Bronchial epithelial cell (primary cell): Measurements from ENCODE around the gene MOSPD3. TPM values are rescaled to one million over a fixed set of nuclear protein-coding genes. Genes with fewer than 3 reads are reported as not detected.
A peak's percentile ranks its signal among the peaks of the same experiment; 100 is the strongest.

Source experiments
- DNase-seq: peaks from one replicate; pipeline ENCODE4 v3.0.0-alpha.2; 2010; ENCODE audit warnings: low read depth
- FAIRE-seq: peaks from 2 replicates; lab custom pipeline; 2011; peaks lifted over from hg19 to GRCh38; lab: Jason Lieb, UNC
- H3K27me3 ChIP-seq: 2 replicates; pipeline ENCODE4 v1.5.1; 2011; ENCODE audit warnings: low read length; ENCODE audit not compliant: control insufficient read depth, insufficient read depth
- H3K36me3 ChIP-seq: 2 replicates; pipeline ENCODE4 v1.5.1; 2011; ENCODE audit warnings: low read length; ENCODE audit not compliant: control insufficient read depth, insufficient read depth
- H3K4me3 ChIP-seq: 2 replicates; pipeline ENCODE4 v1.5.1; 2011; ENCODE audit warnings: mild to moderate bottlenecking, low read depth, low read length, control low read depth
- CTCF ChIP-seq: IDR thresholded peaks from 2 replicates; pipeline ENCODE4 v1.5.1; 2011; ENCODE audit warnings: mild to moderate bottlenecking, moderate library complexity, low read length, control low read depth, inconsistent platforms; ENCODE audit not compliant: insufficient read depth, severe bottlenecking
- total RNA-seq: library from RNA; depleted of rRNA; stranded (reverse); fragments of >200 nt; gene quantifications from 2 replicates; pipeline ENCODE4 v1.2.1, GENCODE V29; 2014

Gene MOSPD3
- total RNA-seq, 1 donor from 2014 or later, result 1.8 TPM

GRCh38 chr7:100584054-100584682, 28.2 kb upstream of the MOSPD3 start:
- DNase-seq, result no peak
- H3K27me3 ChIP-seq, result no peaks in the 10 kb centered on the region
- FAIRE-seq, result no peak
- H3K4me3 ChIP-seq, result peak overlapping the region; percentile 95
- H3K36me3 ChIP-seq, result peaks cover 21% of the 10 kb centered on the region
- no peak for TF ChIP-seq CTCF

- DNase-seq (peak; percentile 61), FAIRE-seq (no peak)
- Histone ChIP-seq H3K27me3 (no peaks in the 10 kb centered on the region), H3K36me3 (peaks cover 16% of the 10 kb centered on the region), H3K4me3 (peak overlapping the region; percentile 95)
- no peak for TF ChIP-seq CTCF
These were observed 27.4 kb upstream of the MOSPD3 start for GRCh38 chr7:100584683-100585510.

- no peak for TF ChIP-seq CTCF
- Histone ChIP-seq H3K4me3 (peak within 1 kb of the TSS; percentile 95), H3K27me3 (peaks cover 2% of the 10 kb centered on the region), H3K36me3 (peaks cover 13% of the 10 kb centered on the region)
- DNase-seq (peak; percentile 50), FAIRE-seq (no peak)
These were observed 26.7 kb upstream of the MOSPD3 start, which contains the start of gene LRCH4 for GRCh38 chr7:100585511-100586265. Gene LRCH4 (minus strand): TSS chr7:100586129. CDS start chr7:100586100, 29 bp downstream.

- peaks cover 2% of the 10 kb centered on the region for H3K27me3 ChIP-seq
- peak within 1 kb of the TSS; percentile 95 for H3K4me3 ChIP-seq
- FAIRE-seq (peak; percentile 97), DNase-seq (peak; percentile 99)
- peaks cover 6% of the 10 kb centered on the region for H3K36me3 ChIP-seq
- TF ChIP-seq CTCF, result no peak
These were observed 25.9 kb upstream of the MOSPD3 start, which contains the start of gene FBXO24 for GRCh38 chr7:100586266-100587025. Gene FBXO24 (plus strand): TSS chr7:100586328. CDS start chr7:100586626, 298 bp downstream.

- Histone ChIP-seq H3K36me3 (no peaks in the 10 kb centered on the region), H3K27me3 (peaks cover 2% of the 10 kb centered on the region), H3K4me3 (no peak overlapping the region)
- no peak for FAIRE-seq
- peak; percentile 46 for TF ChIP-seq CTCF
- peak; percentile 34 for DNase-seq
These were observed 23.9 kb upstream of the MOSPD3 start for GRCh38 chr7:100588438-100588837.
